CD4-positive, alpha-beta T cell treated with Interleukin-12 subunit alpha and Interleukin-12 subunit beta, for 1 hour (primary cell): ENCODE measurements around the gene ZNF862.
"Not testable (repeated sequence)": the region's sequence is repeated elsewhere in the genome, so short reads cannot be mapped to it uniquely, and the experiment has no call there.

ENCODE experiments used
- DNase-seq: peaks from one replicate; pipeline ENCODE4 v3.0.0-alpha.2; 2020

ZNF862 gene

GRCh38 chr7:149825567-149826343, 12.4 kb upstream of the ZNF862 start:
- no peak for DNase-seq

DNA sequence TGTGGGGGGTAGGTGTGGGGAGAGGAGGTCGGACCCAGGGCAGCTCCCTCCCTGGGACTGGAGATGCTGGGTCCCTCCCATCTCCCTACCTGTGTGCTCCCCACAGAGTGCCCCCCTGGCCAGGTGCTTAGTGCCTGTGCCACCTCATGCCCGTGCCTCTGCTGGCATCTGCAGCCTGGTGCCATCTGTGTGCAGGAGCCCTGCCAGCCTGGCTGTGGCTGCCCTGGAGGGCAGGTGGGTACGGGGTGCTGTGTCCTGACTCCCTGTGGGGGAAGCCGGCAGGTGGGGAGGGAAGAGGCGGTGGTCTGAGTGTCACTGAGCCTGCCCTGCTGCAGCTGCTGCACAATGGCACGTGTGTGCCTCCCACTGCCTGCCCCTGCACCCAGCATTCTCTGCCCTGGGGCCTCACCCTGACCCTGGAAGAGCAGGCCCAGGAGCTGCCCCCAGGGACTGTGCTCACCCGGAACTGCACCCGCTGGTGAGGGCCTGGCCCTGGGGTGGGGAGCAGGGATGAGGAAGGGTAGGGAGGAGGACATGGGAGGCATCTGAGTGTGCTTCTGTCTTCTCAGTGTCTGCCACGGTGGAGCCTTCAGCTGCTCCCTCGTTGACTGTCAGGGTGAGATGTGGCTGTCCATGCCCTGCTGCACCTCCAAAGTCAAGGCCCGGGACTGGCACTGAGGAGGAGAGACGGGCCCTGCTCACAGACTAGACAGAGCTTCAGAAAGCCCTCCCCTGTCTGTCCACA, 11.7 kb upstream of the ZNF862 start:
- no peak for DNase-seq

DNA sequence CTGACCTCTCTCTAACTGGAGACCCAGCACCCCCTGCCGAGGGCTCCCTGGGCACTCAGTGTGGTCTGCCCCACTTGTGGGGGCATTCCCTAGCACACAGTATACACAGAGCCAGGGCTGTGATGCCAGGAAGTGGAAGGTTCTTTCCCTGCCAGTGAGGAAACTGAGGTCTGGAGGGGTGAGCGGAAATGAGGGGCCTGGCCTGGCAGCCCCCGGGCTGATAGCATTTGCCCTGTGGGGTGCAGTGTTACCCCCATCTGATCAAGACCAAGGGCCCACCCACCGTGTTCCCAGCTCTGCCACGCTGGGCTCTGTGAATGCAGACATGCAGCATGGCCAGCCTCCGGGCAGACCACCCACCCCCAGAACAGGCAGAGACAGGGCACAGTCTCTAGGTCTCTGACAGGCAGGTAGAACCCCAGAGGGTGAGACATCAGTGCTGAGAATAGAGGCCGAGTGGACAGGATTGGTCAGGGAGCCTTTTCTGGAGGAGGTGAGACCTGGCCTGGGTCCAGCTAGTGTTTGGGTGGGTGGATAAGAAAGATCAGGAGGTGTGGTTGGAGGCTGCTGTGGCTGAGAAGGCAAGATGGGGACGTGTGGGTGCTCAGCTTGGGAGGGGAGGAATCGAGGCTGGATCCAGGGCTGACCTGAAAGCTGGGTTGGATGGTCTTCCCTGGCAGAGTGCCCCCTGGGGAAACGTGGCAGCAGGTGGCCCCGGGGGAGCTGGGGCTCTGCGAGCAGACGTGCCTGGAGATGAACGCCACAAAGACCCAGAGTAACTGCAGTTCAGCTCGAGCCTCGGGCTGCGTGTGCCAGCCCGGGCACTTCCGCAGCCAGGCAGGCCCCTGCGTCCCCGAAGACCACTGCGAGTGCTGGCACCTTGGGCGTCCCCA, 10.8 kb upstream of the ZNF862 start:
- DNase-seq: no peak

DNA sequence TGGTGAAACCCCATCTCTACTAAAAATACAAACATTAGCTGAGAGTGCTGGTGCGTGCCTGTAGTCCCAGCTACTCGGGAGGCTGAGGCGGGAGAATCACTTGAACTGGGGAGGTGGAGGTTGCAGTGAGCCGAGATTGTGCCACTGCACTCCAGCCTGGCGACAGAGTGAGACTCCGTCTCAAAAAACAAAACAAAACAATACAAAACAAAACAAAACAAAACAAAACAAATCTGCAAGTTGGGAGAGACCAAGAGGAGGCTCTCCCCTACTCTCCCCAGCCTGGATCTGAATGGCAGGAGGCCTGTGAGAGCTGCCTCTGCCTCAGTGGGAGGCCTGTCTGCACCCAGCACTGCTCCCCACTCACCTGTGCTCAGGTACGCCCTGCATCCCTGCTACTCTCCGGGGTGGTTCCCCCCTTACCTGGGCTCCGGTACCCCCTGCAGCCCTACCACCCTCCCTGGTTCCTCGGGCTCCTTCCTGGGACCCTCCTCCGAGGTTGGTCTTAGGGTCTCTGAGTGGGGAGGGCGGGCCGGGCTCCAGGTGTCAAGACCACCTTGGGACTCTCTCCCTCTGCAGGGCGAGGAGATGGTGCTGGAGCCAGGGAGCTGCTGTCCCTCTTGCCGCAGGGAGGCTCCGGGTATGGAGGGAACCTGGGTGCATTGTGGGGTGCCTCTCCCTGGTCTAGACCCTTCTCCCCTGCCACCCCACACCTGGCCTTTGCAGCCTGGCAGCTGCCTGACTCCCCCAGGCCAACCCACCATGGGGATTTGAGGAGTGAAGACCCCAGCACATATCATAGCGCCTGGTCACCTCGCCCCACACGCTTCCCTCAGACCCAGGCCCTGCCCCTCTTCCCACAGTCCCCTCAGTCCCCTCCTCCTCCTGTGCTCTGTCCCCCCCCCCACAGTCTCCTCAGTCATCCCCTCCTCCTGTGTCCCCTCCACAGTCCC, 9.5 kb upstream of the ZNF862 start:
- DNase-seq: no peak

DNA sequence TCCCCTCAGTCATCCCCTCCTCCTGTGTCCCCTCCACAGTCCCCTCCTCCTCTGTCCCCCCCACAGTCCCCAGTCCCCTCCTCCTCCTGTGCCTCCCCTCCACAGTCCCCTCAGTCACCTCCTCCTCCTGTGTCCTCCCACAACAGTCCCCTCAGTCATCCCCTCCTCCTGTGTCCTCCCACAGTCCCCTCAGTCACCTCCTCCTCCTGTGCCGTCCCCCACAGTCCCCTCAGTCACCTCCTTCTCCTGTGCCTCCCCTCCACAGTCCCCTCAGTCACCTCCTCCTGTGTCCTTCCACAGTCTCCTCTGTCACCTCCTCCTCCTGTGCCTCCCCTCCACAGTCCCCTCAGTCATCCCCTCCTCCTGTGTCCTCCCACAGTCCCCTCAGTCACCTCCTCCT, 7.6 kb upstream of the ZNF862 start:
- not testable (repeated sequence) for DNase-seq

- DNase-seq: no peak
Observed at GRCh38 chr7:149830997-149831740, 7.0 kb upstream of the ZNF862 start.

GRCh38 chr7:149831741-149832219, 6.4 kb upstream of the ZNF862 start:
- no peak for DNase-seq

- no peak for DNase-seq
Observed at GRCh38 chr7:149832332-149833041, 5.7 kb upstream of the ZNF862 start.

DNA sequence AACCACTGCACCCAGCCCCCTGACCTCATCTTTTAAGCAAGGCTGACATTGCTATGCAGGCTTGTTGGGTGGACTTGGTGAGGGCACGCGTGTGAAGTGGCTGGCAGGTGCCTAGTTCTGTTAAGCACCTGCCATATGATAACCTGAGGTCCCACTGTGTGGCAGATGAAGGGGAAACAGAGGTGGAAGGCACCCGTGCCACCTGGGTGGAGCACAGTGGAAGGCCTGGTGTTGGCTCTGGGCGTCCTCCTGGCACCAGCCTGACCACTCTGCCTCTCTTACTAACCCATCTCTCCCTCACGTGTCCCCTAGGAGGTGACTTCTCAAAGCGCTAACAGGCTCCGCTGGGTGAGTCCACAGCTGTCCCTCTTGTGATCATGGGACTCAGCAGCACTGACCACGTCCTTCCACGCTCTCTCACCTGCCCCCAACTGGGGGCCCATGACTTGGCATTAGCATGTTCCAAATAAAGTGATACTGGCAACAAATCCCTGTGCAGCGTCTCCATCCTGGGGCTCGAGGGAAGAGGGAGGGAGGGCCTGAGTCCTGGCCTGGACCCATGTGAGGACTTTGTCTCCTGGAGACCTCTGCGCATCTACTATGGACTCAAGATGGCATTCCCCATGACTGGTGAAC, 4.6 kb upstream of the ZNF862 start:
- DNase-seq: no peak

- no peak for DNase-seq
Observed at GRCh38 chr7:149834601-149835000, 3.6 kb upstream of the ZNF862 start.

- DNase-seq: no peak
Observed at GRCh38 chr7:149836434-149836833, 1.7 kb upstream of the ZNF862 start.

DNA sequence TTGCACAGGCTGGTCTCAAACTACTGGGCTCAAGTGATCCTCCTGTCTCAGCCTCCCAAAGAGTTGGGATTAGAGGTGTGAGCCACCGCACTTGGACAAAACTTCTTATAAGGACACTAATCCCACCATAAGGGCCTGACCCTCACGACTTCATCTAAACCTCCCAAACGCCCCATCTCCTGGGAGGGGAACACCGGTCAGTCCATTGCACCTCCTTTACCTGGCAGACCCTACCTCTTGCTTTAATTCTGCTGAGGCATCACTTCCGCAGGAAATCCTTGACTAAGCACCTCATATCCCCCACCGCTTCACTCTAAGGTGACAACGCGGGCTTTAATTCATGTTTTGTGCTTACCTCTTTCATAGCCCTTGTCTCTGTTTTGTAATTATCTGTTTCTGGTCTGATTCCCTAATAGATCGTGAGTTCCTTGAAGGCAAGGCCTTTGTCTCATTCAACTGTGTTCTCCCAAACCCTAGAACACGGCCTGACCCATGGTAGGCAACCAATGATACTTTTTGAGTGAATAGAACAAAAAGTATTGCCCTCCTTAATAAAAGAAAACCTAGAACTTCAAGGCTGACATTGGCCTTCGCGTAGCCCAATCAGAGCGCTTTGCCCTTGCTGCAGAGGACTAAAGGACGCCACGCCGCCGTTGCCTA, 481 bp upstream of the ZNF862 start:
- DNase-seq: no peak

GRCh38 chr7:149838992-149839408, 825 bp downstream of the ZNF862 start:
- no peak for DNase-seq

DNA sequence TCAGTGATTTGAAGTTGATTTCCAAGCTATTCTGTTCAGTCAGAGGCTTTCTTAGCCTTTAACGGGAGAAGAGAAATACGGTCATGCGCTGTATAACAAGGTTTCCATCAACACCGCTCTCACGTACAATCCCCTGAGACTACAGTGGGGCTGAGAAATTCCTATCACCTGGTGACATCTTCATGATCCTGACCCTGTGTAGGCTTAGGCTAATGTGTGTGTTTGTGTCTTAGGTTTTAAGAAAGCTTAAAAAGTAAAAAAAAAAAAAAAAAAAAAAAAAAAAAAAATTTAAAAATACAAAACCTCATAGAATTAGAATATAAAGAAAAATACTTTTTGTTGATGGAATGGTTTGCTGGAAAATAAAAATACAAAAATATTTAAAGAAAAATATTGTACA, 1.8 kb downstream of the ZNF862 start:
- DNase-seq: no peak

GRCh38 chr7:149843566-149843965, 5.4 kb downstream of the ZNF862 start:
- no peak for DNase-seq

DNA sequence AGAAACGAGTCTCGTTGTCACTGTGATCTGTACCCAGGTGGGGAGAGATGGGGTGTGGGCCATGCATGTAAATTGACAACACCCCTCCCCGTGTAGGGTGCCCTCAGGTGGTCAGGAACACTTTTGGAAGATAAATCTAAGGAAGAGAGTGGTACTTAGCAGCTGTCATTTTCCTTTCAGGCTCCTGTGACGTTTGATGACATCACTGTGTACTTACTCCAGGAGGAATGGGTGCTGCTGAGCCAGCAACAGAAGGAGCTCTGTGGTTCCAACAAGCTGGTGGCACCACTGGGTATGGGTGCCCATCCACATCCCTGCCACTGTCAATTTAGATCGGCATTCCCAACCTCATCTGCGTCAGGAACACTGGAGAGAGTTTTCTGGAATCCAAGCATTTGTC, 6.3 kb downstream of the ZNF862 start:
- DNase-seq: no peak

DNA sequence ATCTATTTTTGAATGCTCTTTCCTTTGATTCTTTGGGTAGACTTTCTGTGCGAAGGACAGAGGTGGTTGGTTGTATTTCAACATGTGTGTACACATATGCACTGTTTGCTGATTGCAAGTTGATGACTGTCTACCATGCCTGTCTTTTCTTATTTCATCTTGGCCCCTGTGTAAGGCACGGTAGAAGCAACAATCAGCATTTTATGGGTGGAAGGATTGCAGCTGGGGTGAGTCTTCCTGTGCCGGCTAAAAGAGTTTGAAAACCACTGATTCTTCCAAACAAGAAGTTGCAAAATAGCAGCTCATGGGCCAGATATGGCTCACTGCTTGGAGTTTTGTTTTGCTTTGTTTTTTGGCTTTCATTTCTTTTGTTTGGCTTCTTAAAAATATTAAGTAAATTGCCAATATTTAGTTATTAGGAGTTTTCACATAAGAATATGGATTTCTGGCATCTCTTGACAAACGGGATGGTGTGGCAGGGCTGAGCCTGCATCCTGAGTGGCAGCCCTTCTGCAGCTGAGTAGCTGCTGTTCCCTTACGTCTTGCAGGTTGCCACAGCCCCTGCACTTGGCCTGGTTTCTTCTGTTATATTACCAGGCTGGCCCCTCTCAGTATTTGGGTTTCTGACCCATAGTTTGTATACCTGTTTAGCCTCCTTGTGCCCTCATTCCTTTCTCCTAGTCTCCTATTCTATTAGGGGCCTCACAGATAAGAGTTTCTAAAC, 7.2 kb downstream of the ZNF862 start:
- no peak for DNase-seq

GRCh38 chr7:149846021-149846420, 7.8 kb downstream of the ZNF862 start:
- DNase-seq: no peak
